Measurements from ENCODE around the gene TTLL7.

Gene TTLL7

GRCh38 chr1:83856381-83856780 is 142.6 kb downstream of the TTLL7 start:
- Mint-ChIP-seq H3K4me1 (peaks cover 14% of the 10 kb centered on the region), H3K36me3 (peaks cover 4% of the 10 kb centered on the region), H3K4me3 (no peak overlapping the region), H3K9me3 (no peaks in the 10 kb centered on the region), H3K27me3 (peaks cover 3% of the 10 kb centered on the region), H3K27ac (no peak overlapping the region)
- CTCF ChIA-PET, result no interaction called here
- DNase-seq, result no peak

- CTCF ChIA-PET, result interaction anchor here (0.5 kb wide), 1 partner anchor 208 kb away, joined by 3 read pairs; no protein-coding TSS in a partner anchor
- Mint-ChIP-seq H3K9me3 (no peaks in the 10 kb centered on the region), H3K4me3 (no peak overlapping the region), H3K4me1 (peaks cover 11% of the 10 kb centered on the region), H3K27ac (no peak overlapping the region), H3K36me3 (peaks cover 4% of the 10 kb centered on the region), H3K27me3 (no peaks in the 10 kb centered on the region)
- DNase-seq, result no peak
Measured at GRCh38 chr1:83854456-83854855, 144.5 kb downstream of the TTLL7 start.

DNA sequence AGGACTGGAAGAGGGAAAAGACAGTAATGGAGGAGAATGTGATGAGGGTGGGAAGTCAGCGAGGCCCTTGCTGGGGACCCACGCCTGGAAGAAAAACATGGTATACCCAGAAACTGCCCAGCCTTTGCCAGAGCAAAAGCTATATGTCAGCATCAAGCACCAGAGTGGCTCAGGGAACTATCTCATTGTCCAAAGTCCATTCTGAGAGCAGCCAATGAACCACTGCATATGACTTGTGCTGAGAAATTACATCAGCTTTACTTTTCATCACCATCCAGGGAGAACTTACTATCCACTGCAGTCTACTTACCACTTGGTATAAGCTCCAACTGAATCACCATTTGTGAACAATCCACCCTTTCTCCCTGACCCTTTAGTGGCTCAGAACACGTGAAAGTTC is 148.1 kb downstream of the TTLL7 start:
- Mint-ChIP-seq H3K4me3 (no peak overlapping the region), H3K36me3 (peaks cover 4% of the 10 kb centered on the region), H3K27me3 (no peaks in the 10 kb centered on the region), H3K9me3 (no peaks in the 10 kb centered on the region), H3K27ac (no peak overlapping the region), H3K4me1 (peaks cover 11% of the 10 kb centered on the region)
- no peak for DNase-seq
- CTCF ChIA-PET, result interaction anchor here (1.2 kb wide), 1 partner anchor 9 kb away, joined by 4 read pairs; no protein-coding TSS in a partner anchor

DNA sequence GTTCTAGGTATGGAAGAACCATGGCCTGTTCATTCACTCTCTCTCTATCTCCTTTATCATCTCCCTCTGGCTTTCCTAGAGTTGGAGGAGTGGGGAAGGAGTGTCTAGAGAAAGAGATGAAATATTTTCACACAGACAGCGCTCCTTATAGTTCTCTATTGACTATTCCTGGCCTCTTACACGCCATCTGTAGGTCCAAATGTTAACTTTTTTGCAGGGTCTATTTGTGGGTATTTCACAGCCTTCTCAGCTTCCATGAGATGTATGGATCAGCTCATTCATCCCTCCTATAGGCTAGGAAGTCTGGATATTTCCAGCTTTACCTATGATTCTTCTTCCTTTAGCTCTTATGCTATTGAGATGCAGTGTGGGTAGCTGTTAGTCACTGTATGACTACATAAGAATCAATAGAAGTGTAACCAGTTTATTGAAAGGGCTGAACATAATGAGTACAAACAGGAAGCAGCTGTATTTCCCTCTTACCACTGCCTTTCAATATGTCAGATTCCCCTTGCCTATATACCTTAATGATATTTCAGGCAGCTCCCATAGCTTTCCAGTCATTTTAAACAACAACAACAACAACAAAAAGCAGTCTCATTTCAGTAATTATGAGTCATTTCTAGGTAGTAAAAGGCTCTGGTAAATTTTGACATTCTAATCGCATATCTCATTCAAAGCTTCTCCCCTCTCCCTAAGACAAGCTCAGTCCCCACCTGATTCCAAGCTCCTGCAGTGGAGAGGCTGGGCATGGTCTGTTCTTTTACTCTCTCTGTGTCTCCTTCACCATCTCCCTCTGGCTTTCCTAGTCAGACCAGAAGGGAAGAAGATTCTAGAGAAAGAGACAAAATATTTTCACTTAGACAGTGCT is 149.5 kb downstream of the TTLL7 start:
- CTCF ChIA-PET, result no interaction called here
- H3K4me1 Mint-ChIP-seq, result peaks cover 11% of the 10 kb centered on the region
- H3K36me3 Mint-ChIP-seq, result peaks cover 1% of the 10 kb centered on the region
- no peaks in the 10 kb centered on the region for H3K9me3 Mint-ChIP-seq
- H3K27ac Mint-ChIP-seq, result no peak overlapping the region
- no peak overlapping the region for H3K4me3 Mint-ChIP-seq
- no peaks in the 10 kb centered on the region for H3K27me3 Mint-ChIP-seq
- DNase-seq, result no peak

- Mint-ChIP-seq H3K4me3 (no peak overlapping the region), H3K27ac (no peak overlapping the region), H3K4me1 (peaks cover 11% of the 10 kb centered on the region), H3K9me3 (no peaks in the 10 kb centered on the region), H3K36me3 (peaks cover 3% of the 10 kb centered on the region), H3K27me3 (no peaks in the 10 kb centered on the region)
- DNase-seq, result no peak
- CTCF ChIA-PET, result no interaction called here
Measured at GRCh38 chr1:83846138-83846537, 152.8 kb downstream of the TTLL7 start.

GRCh38 chr1:83845437-83846071 is 153.4 kb downstream of the TTLL7 start:
- H3K9me3 Mint-ChIP-seq, result no peaks in the 10 kb centered on the region
- H3K4me1 Mint-ChIP-seq, result peaks cover 10% of the 10 kb centered on the region
- CTCF ChIA-PET, result no interaction called here
- DNase-seq, result no peak
- no peak overlapping the region for H3K27ac Mint-ChIP-seq
- H3K4me3 Mint-ChIP-seq, result no peak overlapping the region
- peaks cover 3% of the 10 kb centered on the region for H3K36me3 Mint-ChIP-seq
- H3K27me3 Mint-ChIP-seq, result no peaks in the 10 kb centered on the region

GRCh38 chr1:83844546-83844945 is 154.4 kb downstream of the TTLL7 start:
- H3K4me1 Mint-ChIP-seq, result peaks cover 3% of the 10 kb centered on the region
- DNase-seq, result no peak
- no peaks in the 10 kb centered on the region for H3K9me3 Mint-ChIP-seq
- no peak overlapping the region for H3K27ac Mint-ChIP-seq
- peaks cover 3% of the 10 kb centered on the region for H3K36me3 Mint-ChIP-seq
- no peaks in the 10 kb centered on the region for H3K27me3 Mint-ChIP-seq
- H3K4me3 Mint-ChIP-seq, result no peak overlapping the region
- CTCF ChIA-PET, result no interaction called here

DNA sequence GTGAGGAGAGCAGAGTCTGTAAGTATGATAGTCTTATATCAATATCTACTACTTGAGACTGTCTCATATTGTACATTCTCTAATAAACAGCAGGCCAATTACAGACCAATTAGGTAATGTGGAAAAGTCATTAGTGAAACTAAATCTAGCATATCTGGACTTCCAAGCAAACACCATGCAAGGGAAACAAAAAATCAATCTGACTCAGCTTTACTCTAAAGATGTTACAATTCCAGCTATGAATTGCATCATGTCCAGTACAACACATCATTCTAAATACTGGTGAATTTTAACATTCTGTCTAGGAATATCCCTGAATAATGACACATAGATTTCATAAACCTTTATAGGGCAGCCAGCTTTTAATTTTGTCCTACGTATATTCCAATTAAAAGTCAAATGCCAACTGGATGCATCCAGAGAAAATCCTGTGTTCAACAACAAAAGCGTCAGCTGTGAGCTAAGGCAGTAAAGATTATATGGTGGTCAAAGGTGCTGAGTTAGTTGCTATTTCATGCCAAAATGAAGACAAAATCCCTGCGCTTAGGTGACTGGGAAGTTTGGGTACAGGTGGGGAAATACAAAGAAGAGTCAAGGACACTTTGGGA is 159.3 kb downstream of the TTLL7 start:
- Mint-ChIP-seq H3K4me1 (no peaks in the 10 kb centered on the region), H3K27ac (no peak overlapping the region), H3K36me3 (peaks cover 3% of the 10 kb centered on the region), H3K27me3 (no peaks in the 10 kb centered on the region), H3K9me3 (no peaks in the 10 kb centered on the region), H3K4me3 (no peak overlapping the region)
- DNase-seq, result no peak
- CTCF ChIA-PET, result no interaction called here

GRCh38 chr1:83838573-83838972 is 160.4 kb downstream of the TTLL7 start:
- Mint-ChIP-seq H3K9me3 (no peaks in the 10 kb centered on the region), H3K27ac (no peak overlapping the region), H3K4me1 (no peaks in the 10 kb centered on the region), H3K27me3 (no peaks in the 10 kb centered on the region), H3K36me3 (no peaks in the 10 kb centered on the region), H3K4me3 (no peak overlapping the region)
- DNase-seq, result no peak
- CTCF ChIA-PET, result no interaction called here

- Mint-ChIP-seq H3K27me3 (no peaks in the 10 kb centered on the region), H3K9me3 (no peaks in the 10 kb centered on the region), H3K27ac (no peak overlapping the region), H3K36me3 (no peaks in the 10 kb centered on the region), H3K4me1 (no peaks in the 10 kb centered on the region), H3K4me3 (no peak overlapping the region)
- CTCF ChIA-PET, result no interaction called here
- DNase-seq, result no peak
Measured at GRCh38 chr1:83836543-83836942, 162.4 kb downstream of the TTLL7 start.

DNA sequence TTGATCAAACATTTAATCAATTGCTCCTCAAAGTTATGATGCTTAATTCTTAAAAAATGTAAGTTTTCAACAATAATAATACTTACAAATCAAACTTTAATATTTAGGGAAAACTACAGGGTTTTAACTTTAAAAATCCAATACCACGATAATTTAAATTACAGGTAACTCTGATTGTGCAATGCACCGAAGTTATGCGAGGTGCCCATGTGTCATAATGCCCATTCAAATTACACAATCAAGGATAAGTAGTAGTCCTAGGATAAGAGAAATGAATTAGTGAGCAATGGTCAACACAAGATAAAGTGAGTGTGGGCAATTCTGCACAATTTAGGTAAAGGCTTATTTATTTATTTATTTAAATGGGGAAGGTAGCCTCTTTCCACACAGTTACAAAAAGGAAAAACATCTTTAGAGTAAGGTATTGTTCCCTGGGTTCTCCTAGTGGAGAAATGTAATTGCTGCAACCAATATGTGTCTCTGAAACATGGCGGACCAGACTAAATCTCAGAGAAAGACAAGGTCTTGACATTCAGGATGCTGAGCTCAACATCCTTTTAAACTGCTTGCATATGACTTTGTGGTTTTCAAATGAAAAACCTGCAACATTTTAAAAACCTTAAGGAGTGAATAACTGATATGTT is 164.2 kb downstream of the TTLL7 start:
- Mint-ChIP-seq H3K9me3 (no peaks in the 10 kb centered on the region), H3K27ac (no peak overlapping the region), H3K4me1 (no peaks in the 10 kb centered on the region), H3K4me3 (no peak overlapping the region), H3K36me3 (no peaks in the 10 kb centered on the region), H3K27me3 (no peaks in the 10 kb centered on the region)
- CTCF ChIA-PET, result no interaction called here
- no peak for DNase-seq

DNA sequence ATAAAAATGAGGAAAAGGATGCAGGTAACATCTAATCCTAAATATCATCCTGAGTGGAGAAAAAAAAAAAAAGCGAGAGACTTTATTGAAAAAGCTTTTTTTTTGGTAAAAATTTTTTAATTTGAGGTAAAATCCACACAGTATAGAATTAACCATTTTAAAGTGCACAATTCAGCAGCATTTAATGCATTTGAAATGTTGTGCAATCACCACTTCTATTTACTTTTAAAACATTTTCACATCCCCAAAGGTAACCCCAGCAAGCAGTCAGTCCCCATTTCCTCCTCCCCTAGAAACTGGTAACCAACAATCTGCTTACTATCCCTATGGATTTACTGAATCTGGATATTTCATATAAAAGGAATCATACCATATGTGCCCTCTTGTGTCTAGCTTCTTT is 166.7 kb downstream of the TTLL7 start:
- no peaks in the 10 kb centered on the region for H3K27me3 Mint-ChIP-seq
- H3K36me3 Mint-ChIP-seq, result no peaks in the 10 kb centered on the region
- no peaks in the 10 kb centered on the region for H3K9me3 Mint-ChIP-seq
- CTCF ChIA-PET, result interaction anchor here (0.7 kb wide), 1 partner anchor 954 kb away, joined by 3 read pairs; no protein-coding TSS in a partner anchor
- no peak overlapping the region for H3K27ac Mint-ChIP-seq
- no peak for DNase-seq
- H3K4me1 Mint-ChIP-seq, result no peaks in the 10 kb centered on the region
- no peak overlapping the region for H3K4me3 Mint-ChIP-seq

DNA sequence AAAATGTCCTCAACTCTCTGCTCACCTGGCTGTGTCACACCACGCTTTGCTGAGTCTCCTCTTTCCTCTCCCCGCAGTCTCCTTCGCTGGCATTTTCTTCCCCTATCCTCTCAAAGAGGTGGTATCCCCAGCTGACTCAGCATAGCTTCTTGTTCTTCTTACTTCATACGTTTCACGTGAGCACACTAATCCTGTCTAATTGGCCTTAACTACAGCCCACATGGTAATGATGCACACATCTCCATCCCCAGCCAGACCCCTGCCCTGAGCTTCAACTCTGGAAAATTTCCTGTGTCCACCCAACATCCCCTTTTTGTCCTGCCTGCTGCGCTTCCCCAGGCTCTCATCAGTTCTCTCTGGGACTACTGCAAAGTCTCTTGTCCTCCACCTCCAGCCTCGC is 169.8 kb downstream of the TTLL7 start:
- Mint-ChIP-seq H3K27ac (no peak overlapping the region), H3K4me1 (no peaks in the 10 kb centered on the region), H3K36me3 (no peaks in the 10 kb centered on the region), H3K27me3 (no peaks in the 10 kb centered on the region), H3K9me3 (no peaks in the 10 kb centered on the region), H3K4me3 (no peak overlapping the region)
- CTCF ChIA-PET, result no interaction called here
- no peak for DNase-seq

DNA sequence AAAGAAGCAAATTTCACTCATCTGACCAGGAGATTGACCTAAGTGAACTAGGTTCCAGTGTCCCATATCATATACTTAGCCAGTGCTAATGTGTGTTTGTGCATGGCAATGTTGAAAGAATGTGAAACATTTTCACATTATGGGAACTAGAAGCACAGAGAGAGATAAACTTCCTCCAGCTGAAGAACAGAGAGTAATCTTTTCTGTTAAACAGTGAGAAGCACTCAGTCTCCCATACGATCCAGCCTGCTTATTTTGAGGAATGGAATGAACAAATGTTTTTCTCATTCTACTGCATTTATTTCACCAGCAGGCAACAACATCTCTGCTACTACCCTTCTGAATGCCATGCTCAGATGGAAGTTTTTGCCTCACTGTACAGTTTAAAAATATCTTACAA is 170.5 kb downstream of the TTLL7 start:
- H3K36me3 Mint-ChIP-seq, result no peaks in the 10 kb centered on the region
- no peak overlapping the region for H3K27ac Mint-ChIP-seq
- no peak for DNase-seq
- H3K9me3 Mint-ChIP-seq, result no peaks in the 10 kb centered on the region
- no peaks in the 10 kb centered on the region for H3K4me1 Mint-ChIP-seq
- CTCF ChIA-PET, result no interaction called here
- H3K27me3 Mint-ChIP-seq, result no peaks in the 10 kb centered on the region
- H3K4me3 Mint-ChIP-seq, result no peak overlapping the region

Measured in activated naive CD4-positive, alpha-beta T cell treated with anti-CD3 and anti-CD28 coated beads, Interleukin-2, amount 10 ng/mL, durations not matched to agents 7 days and 5 days (primary cell).